Umbilical cord (tissue), 2 donors: ENCODE measurements around the gene TLE1. TPM values are rescaled to one million over a fixed set of nuclear protein-coding genes. Genes with fewer than 3 reads are reported as not detected.
A peak's percentile ranks its signal among the peaks of the same experiment; 100 is the strongest.
"Not testable (repeated sequence)": the region's sequence is repeated elsewhere in the genome, so short reads cannot be mapped to it uniquely, and the experiment has no call there.

Experiments used
- DNase-seq: peaks from one replicate; pipeline ENCODE4 v3.0.0-alpha.2; 2015; ENCODE audit warnings: low spot score
- total RNA-seq: library from RNA; depleted of rRNA; stranded (reverse); fragments of >200 nt; gene quantifications from one replicate; pipeline ENCODE4 v1.2.3, GENCODE V29; 2014; ENCODE audit warnings: low replicate concordance; ENCODE audit not compliant: insufficient read depth

Gene TLE1
- total RNA-seq, 1 donor from 2014 or later, result 44.8 TPM

DNA sequence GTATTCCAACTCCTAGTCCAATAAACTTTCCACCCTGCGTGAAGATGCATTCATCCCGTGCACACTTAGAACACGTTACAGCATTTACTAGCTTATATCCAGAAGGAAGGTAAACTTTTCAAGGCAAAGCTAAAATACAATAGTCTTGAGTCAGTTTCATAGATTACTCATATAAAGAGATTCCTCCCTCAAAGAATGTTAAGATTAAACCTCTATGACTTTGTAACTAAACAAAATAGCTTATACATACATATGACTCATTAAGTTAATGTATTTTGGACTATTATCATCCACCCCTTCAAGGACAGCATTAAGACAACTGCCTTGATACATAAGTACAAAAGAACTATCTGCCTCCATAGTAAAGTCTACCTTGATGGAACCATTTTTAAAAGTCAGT lies 36.1 kb downstream of the TLE1 start:
- no peak for DNase-seq

DNA sequence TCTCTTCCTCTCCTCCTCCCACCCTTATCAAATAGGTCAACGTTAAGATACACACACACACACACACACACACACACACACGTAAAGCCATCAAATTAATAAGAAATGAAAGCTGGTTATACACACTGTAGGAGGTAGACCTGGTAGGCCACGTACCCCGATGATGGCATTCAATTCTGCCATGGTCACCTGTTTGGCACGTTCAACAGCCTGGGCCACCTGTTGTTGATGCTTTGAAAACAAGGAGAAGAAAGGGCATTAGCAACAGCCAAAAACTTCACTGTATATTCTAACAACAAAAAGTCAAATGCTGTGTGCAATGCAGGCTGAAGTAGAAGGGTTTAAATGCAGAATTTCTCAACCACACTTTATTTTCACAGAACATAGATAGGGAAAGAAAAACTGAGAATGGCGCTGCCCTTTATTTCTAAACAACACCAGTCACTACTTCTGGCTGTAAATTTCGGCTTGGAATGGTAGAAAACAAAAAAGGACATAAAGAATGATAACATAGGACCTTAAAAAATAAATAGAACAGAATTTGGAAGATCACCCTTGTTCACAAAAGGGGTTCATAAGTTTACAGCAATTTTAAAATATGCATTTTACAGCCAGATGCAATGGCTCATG lies 37.2 kb downstream of the TLE1 start:
- DNase-seq, result no peak

DNA sequence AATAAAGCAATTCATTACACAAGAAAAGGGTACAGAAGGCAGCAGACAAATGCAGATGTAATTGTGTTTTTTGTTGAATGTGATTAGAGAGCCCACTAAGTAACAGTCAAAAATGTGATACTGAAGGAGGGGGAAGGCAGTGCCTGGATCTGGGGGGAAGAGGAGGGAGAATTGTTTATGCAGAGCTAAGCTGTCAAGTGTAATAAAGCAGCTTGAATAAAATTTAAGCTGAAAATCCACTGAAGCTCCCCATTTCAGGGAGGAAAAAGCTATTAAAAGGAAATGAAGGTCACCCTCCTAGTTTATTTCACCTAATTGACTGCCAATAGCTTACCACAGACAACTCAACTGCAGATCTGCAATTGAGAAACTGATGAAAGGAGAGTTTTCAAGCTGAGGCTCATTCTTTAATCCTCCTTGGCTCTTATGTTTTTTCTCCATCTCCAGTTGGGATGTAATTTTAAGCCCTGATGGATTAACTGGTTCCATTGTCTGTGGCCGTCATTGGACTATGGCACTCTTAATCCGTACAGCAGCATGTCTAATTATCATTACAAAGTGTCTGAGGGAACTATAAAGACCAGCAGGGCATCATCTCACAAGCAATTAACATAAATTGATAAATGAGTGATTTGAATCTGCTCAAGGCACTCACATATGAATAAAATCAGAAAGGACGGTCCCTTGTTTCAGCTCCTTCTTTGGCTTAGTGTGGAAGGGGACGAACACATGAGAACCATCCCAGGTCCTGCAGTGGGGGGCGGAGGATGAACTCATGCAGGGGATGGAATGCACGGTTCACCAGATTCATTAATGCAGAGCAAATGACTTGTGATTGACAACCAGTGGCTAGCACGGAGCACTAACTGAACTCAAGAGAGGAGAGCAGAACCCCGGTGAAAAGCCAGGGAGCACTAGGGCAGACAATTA lies 38.5 kb downstream of the TLE1 start:
- no peak for DNase-seq

DNA sequence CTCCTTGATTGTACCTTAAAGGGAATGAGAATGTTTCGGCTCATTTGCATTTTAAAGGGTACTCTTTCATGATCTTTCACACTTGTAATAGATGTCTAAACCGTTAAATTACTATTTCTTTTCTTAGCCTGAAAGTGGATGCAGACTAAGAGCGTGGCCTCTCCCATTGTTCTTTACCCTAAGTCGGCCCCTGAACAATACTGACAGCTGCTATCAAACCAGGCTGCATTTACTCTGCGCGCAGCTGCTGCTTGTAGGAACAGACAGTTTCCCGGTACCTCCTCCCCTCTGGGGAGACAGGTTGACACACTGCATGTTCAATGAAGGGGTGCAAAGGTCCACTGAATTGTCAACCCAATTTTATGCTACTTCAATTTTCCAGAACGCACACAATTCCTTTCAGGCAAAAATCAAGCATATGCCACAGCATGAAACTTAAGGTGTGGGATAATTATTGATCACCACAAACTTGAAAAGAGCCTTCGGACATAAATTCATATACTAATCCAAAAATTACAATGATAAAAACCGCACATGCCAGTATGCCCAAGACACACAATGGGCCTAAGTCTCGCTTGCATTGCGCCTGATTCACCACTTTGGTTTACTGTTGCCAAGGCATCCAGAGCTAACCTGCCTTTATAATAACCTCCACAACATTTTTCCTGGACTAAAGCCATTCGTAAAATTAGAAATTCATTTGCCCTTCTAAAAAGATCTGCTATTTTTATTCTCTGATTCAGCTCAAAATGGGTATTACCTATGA lies 39.7 kb downstream of the TLE1 start:
- DNase-seq, result no peak

GRCh38 chr9:81648891-81649290 lies 40.5 kb downstream of the TLE1 start:
- DNase-seq, result no peak

DNA sequence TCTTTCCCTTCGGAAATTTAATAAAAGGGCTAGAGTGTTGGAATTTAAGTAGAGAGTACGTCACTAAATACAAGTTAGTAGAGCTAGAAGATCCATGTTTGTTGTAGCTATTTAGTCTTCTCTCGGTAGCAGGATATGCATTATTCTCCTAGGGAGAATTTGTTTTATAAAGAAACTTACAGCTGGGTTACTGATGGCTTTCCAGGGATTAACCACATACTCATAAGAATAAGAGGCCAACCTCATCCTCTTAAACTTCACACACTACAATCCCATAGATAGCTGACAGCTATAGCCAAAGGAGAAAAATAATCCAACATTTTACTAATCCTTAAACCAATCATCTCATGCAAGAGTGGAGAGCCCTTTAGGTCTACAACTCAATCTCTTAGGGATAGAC lies 43.0 kb downstream of the TLE1 start:
- DNase-seq, result no peak

- DNase-seq, result not testable (repeated sequence)
These were observed 44.8 kb downstream of the TLE1 start for GRCh38 chr9:81644513-81644912.

GRCh38 chr9:81637276-81637675 lies 52.1 kb downstream of the TLE1 start:
- no peak for DNase-seq

GRCh38 chr9:81636255-81636599 lies 53.1 kb downstream of the TLE1 start:
- DNase-seq, result no peak

- DNase-seq, result peak; percentile 27
These were observed 53.7 kb downstream of the TLE1 start for GRCh38 chr9:81635521-81636254.

GRCh38 chr9:81634915-81635516 lies 54.3 kb downstream of the TLE1 start:
- DNase-seq, result peak; percentile 7

- no peak for DNase-seq
These were observed 55.1 kb downstream of the TLE1 start for GRCh38 chr9:81633952-81634854.

- DNase-seq, result peak; percentile 93
These were observed 56.7 kb downstream of the TLE1 start for GRCh38 chr9:81632599-81632998.

DNA sequence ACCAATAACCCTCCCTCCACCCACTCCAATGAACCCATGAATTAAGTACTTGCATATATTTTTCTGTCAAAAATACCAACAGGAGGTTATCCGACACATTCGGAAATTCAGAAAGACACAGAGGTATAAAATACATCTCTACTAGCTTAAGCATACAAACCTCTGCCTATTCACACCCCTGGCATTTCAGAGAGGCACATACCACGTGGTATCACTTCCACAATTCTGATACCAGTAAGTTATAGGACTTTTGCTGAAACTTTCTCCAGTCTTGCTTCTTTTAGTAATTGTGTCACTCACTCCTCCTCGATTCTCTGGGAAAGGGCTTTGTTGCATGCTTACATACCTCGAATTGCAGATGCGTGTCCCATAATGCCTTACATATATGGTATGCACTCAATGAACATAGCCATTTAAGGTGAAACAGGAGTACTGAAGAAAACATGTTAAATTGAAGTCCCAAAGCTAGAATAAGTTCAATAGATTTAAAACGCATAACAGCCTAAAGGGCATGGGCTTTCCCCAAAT lies 58.1 kb downstream of the TLE1 start:
- DNase-seq, result peak; percentile 8

- DNase-seq, result no peak
These were observed 59.9 kb downstream of the TLE1 start for GRCh38 chr9:81629440-81629839.

- DNase-seq, result no peak
These were observed 60.5 kb downstream of the TLE1 start for GRCh38 chr9:81628897-81629296.

GRCh38 chr9:81627481-81627880 lies 61.9 kb downstream of the TLE1 start:
- no peak for DNase-seq

GRCh38 chr9:81626511-81626910 lies 62.8 kb downstream of the TLE1 start:
- DNase-seq, result no peak

- DNase-seq, result no peak
These were observed 63.4 kb downstream of the TLE1 start for GRCh38 chr9:81625969-81626368.

- no peak for DNase-seq
These were observed 65.6 kb downstream of the TLE1 start for GRCh38 chr9:81623778-81624177.
